BJ (cell line): ENCODE measurements around the gene CHN2. TPM values are rescaled to one million over a fixed set of nuclear protein-coding genes. Genes with fewer than 3 reads are reported as not detected.

ENCODE experiments used
- CTCF ChIA-PET: fragments of 350-600 bp; formaldehyde crosslinking; extraction: SDS; loops from one replicate; lab custom pipeline; 2021; ENCODE audit warnings: antibody characterized with exemption, inconsistent platforms; lab: Yijun Ruan, JAX
- POLR2A ChIA-PET: fragments of 300-600 bp; sonication (Branson Sonifier 250); formaldehyde crosslinking; extraction: SDS; loops from one replicate; lab custom pipeline; 2021; ENCODE audit warnings: antibody characterized with exemption; lab: Charles Lee
- DNase-seq: peaks from one replicate; pipeline ENCODE4 v3.0.0-alpha.2; 2011; ENCODE audit warnings: low read depth
- H3K27me3 ChIP-seq: 2 replicates; pipeline ENCODE4 v1.6.0; 2011; ENCODE audit warnings: low read length; ENCODE audit not compliant: control insufficient read depth, insufficient read depth
- H3K36me3 ChIP-seq: 2 replicates; pipeline ENCODE4 v1.5.1; 2011; ENCODE audit warnings: low read length; ENCODE audit not compliant: control insufficient read depth, insufficient read depth
- H3K4me3 ChIP-seq: 2 replicates; pipeline ENCODE4 v1.5.1; 2011; ENCODE audit warnings: low read depth, mild to moderate bottlenecking, control low read depth, low read length
- CTCF ChIP-seq: IDR thresholded peaks from 2 replicates; pipeline ENCODE4 v1.5.1; 2011; ENCODE audit warnings: low read depth, mild to moderate bottlenecking, control low read depth, inconsistent platforms, low read length, moderate library complexity; ENCODE audit not compliant: insufficient read depth
- polyA plus RNA-seq: library from polyadenylated mRNA; depleted of rRNA; stranded (reverse); fragments of >200 nt; gene quantifications from 2 replicates; pipeline ENCODE4 v1.2.3, GENCODE V29; 2011

CHN2 gene
- polyA plus RNA-seq, 1 experiment, result not detected

GRCh38 chr7:29269935-29270334, 75.4 kb downstream of the CHN2 start:
- ChIA-PET POLR2A (no interaction called here), CTCF (interaction anchor here (1.0 kb wide), 1 partner anchor 14 kb away, joined by 4 read pairs; no protein-coding TSS in a partner anchor)
- DNase-seq, result no peak
- Histone ChIP-seq H3K4me3 (no peak overlapping the region), H3K27me3 (no peaks in the 10 kb centered on the region), H3K36me3 (no peaks in the 10 kb centered on the region)
- no peak for TF ChIP-seq CTCF

- CTCF ChIA-PET, result interaction anchor here (1.0 kb wide), 1 partner anchor 14 kb away, joined by 4 read pairs; no protein-coding TSS in a partner anchor
- POLR2A ChIA-PET, result no interaction called here
Observed at GRCh38 chr7:29270594-29271318, 76.2 kb downstream of the CHN2 start.

GRCh38 chr7:29271319-29271658, 76.7 kb downstream of the CHN2 start:
- CTCF ChIA-PET, result no interaction called here
- POLR2A ChIA-PET, result no interaction called here
- H3K4me3 ChIP-seq, result no peak overlapping the region

More at GRCh38 chr7:29270594-29271318, 76.2 kb downstream of the CHN2 start:
- no peak for TF ChIP-seq CTCF
- H3K27me3 ChIP-seq, result no peaks in the 10 kb centered on the region
- DNase-seq, result no peak
- H3K36me3 ChIP-seq, result no peaks in the 10 kb centered on the region
- no peak overlapping the region for H3K4me3 ChIP-seq

GRCh38 chr7:29272057-29272456, 77.5 kb downstream of the CHN2 start:
- POLR2A ChIA-PET, result no interaction called here
- no peak for TF ChIP-seq CTCF
- H3K36me3 ChIP-seq, result no peaks in the 10 kb centered on the region
- no peak for DNase-seq
- CTCF ChIA-PET, result no interaction called here
- no peaks in the 10 kb centered on the region for H3K27me3 ChIP-seq
- no peak overlapping the region for H3K4me3 ChIP-seq

More at GRCh38 chr7:29271319-29271658, 76.7 kb downstream of the CHN2 start:
- Histone ChIP-seq H3K27me3 (no peaks in the 10 kb centered on the region), H3K36me3 (no peaks in the 10 kb centered on the region)
- DNase-seq, result no peak
- no peak for TF ChIP-seq CTCF

- ChIA-PET CTCF (interaction anchor here (1.3 kb wide), 1 partner anchor 16 kb away, joined by 3 read pairs; no protein-coding TSS in a partner anchor), POLR2A (no interaction called here)
- Histone ChIP-seq H3K36me3 (no peaks in the 10 kb centered on the region), H3K27me3 (no peaks in the 10 kb centered on the region; the same call in 1 of the 2 replicates), H3K4me3 (no peak overlapping the region)
- TF ChIP-seq CTCF, result no peak
- no peak for DNase-seq
Observed at GRCh38 chr7:29274146-29275017, 79.8 kb downstream of the CHN2 start.
